SK-MEL-5 (cell line): Measurements from ENCODE around the gene NAB1. TPM values are rescaled to one million over a fixed set of nuclear protein-coding genes. Genes with fewer than 3 reads are reported as not detected.
"Not testable (repeated sequence)": the region's sequence is repeated elsewhere in the genome, so short reads cannot be mapped to it uniquely, and the experiment has no call there.

Experiments
- DNase-seq: peaks from one replicate; pipeline ENCODE4 v3.0.0-alpha.2; 2016; ENCODE audit warnings: low read depth, low spot score
- in situ Hi-C: cut with HindIII; loops from 2 replicates; pipeline ENCODE4 v1.10.0; 2016; ENCODE audit warnings: low sequenced_read_pairs, high pct_unique_total_duplicates, low pct_unique_long_range_greater_than_20kb
- total RNA-seq: library from RNA; depleted of rRNA; stranded (reverse); fragments of >200 nt; shearing (Covaris generic); gene quantifications from 2 replicates; pipeline ENCODE4 v1.2.3, GENCODE V29; 2014

NAB1 gene
- total RNA-seq, 1 experiment from 2014 or later: 41.5 TPM

DNA sequence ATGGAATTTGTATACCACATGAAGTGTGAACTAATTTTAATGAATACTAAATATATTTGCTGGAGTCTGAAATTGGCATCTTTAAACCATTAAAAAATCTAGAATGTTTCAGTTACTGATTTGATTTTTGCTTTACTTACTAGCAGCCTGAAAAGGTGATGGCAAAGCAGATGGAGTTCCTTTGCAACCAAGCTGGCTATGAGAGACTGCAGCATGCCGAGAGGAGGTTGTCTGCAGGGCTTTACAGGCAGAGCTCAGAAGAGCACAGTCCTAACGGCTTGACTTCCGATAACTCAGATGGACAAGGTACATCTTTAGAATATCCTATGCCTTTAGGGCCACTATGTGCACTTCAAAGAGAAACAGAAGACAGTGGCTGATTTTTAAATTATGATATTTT, 36.5 kb downstream of the NAB1 start:
- in situ Hi-C loops: no loop called here
- DNase-seq: no peak

DNA sequence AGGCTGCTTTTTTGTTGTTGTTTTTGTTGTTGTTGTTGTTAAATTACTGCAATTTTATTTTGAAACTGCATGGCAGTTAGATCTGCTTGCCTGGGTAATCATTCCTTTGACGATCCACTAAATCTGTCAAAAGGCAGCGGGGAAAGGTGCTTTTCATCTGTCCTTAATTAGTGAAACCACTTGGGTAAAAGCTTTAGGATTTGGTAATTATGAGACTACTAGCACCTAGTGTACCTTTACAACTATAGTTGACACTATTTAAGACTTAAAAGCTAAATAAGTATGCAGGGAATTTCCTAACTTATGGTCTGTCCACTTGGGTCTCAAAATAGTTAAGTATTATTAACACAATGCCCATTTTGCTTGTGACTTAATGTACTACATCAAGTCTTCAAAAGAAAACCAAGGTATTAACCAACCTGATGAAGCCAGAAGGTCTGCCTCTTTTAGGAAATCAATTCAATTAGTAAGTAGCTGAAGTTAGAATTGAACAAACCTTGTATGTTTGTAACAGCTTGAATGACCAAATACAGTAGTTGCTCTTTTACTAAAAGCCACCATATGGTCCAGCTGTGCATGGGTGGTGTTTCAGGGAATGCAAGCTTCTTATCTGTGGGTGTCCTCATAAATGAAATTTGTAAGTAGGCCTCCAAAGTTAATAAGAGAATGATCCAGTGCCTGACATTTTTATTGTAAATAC, 44.8 kb downstream of the NAB1 start:
- in situ Hi-C loops: no loop called here
- no peak for DNase-seq

DNA sequence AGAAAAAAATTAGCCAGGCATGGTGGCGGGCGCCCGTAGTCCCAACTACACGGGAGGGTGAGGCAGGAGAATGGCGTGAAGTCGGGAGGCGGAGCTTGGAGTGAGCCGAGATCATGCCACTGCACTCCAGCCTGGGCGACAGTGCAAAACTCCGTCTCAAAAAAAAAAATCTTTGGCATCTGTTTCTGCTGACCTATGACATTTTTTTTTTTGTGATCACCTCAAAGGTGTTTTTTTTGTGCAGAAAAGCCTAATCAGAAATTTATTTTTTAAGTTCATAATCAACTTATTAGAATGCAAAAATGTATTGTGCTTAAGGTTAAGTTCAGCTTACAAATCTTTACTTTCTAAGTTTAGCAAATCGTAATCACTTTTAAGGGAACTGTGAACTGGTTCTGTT, 45.6 kb downstream of the NAB1 start:
- DNase-seq: no peak
- in situ Hi-C loops: no loop called here

DNA sequence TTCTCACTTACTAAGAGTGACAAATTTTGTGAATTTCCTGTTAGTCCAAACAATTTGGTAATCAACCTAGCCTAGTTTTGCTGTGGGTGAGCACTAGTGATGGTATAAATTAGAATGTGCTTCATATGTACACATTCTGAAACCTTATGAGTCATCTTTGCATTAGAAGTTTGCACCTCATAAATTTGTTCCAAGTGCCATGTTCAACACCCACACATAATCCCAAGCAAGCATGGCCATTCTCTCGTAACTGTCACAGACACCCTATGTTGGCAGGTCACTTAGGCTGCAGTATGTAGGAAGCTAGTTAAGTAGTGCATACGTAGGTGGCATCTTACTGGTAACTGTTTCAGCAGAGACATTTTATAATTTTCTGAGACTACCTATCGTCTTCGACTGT, 46.9 kb downstream of the NAB1 start:
- DNase-seq: no peak
- in situ Hi-C loops: no loop called here

DNA sequence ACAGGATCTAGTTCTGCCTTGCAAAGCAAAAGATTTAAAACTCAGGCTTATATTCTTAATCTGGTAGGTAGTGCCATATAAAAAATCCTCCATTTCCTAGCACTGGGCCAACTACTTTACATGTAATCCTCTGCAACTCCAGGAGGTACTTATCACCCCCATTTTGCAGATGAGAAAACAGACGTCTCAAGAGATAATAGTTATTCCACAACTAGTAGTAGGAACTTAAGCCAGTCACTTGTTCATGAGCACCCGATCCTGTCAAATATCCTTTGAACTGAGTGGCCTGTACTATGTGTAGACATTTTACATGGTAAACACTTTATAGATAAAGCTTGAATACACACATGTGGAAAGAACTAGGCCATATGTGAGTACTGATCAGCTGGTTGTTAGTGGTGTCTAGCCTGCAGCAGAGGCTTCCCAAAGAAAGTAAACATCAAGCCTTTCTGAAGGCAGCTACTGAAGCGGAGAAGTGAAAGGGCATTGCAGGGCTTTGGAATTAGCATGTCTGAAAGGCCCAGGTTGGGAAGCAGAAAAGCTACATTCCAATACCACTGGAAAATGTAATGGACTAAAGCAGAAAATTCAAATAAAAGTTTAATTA, 48.0 kb downstream of the NAB1 start:
- no peak for DNase-seq
- in situ Hi-C loops: no loop called here

DNA sequence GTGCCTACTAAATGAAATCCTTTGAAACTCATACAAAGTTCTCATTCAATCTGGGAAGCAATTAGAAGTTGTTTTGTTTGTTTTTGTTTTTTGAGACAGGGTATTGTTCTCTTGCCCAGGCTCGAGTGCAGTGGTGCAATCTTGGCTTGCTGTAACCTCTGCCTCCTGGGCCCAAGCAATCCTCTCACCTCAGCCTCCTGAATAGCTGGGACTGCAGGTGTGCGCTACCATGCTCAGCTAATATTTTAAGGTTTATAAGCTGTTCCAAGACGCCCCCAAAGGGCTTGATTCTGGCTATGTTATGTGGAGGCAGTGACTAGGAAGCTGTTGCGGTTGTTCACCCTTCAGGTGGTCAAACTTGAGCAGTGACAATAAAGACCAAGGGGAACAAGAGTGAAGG, 48.5 kb downstream of the NAB1 start:
- DNase-seq: no peak
- in situ Hi-C loops: no loop called here

DNA sequence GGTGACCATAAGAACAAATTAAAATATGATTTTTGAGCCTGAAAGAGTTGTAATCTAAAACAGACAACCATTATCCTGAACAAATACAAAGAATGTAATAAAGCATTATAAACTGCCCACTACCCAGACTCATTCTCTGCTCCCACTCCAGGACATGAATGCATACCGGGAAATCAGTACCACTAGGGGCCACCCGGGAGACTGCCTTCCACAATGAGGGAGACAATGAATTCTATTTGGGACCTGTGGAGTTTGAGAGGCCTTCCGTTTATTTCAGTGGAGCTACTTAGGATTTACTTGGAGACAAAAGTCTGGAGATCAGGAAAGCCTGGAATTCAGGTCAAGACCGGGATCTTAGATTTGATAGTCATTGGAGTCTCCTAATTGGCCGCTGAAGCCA, 50.0 kb downstream of the NAB1 start:
- peak; percentile 62 for DNase-seq

DNA sequence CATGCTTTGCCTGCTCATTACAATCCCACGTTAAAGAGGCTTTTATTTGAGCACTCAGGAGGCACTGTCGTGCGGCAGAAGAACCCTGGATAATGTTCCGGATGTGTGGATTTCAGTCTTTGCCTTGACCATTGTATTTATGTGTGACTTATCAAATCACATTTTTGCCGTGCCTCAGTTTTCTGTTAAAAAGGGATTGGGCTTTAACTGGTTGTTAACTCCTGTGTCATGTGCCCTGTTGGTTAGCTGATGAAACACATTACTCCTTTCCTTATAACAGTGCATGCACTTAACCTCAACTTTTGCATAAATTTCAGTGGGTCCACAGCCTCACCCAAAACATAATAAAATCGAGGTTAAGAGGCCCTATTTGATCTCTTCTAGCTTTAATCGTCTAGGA, 52.7 kb downstream of the NAB1 start:
- in situ Hi-C loops: no loop called here
- peak; percentile 67 for DNase-seq

More for the DNA sequence above, 50.0 kb downstream of the NAB1 start:
- in situ Hi-C loops: no loop called here

DNA sequence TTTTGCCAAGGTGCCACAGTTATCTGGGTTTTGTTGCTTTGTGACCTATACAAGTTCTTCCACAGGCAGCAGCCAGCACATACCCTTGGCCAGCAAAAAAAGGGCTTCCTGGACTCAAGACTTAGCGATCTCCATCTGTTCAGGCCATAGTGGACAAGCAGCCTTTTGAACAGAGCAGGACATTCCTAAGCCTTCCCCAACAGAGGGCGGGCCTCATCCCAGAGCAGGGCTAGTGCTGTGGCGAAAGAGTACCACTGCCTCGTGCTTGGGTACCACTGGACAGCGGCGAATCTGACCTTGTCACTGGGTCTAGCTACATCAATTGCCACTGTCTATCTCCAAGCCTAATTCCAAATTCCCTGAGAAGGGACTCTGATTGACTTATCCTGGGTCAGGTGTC, 56.4 kb downstream of the NAB1 start:
- in situ Hi-C loops: no loop called here
- DNase-seq: no peak

DNA sequence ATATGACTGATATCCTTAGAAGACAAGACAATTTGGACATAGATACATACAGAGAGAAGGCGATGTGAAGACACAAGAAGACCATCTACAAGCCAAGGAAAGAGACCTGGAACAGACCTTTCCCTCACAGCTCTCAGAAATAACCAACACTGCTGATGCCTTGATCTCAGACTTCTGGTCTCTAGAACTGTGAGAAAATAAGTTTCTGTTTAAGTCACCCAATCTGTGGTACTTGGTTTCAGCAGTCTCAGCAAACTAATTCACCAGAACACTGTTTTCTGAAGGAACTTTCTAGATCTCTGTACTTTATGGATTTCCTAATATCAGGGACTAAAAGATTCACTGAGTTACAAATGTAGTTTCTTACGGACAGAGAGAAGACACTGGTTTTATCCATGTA, 58.8 kb downstream of the NAB1 start:
- in situ Hi-C loops: no loop called here

DNA sequence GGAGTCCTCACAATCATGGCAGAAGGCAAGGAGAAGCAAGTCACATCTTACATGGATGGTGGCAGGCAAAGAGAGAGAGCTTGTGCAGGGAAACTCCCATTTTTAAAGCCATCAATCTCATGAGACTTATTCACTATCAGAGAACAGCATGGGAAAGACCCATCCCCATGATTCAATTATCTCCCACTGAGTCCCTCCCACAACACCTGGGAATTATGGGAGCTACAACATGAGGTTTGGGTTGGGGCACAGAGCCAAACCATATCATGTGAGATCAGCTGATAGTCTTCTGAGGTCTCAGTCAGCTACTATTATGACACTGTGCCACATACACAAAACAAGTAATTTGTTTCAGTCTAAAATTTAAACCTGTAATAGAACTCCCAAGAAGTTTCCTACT, 59.8 kb downstream of the NAB1 start:
- DNase-seq: peak; percentile 31
- in situ Hi-C loops: not testable (repeated sequence)

More for the DNA sequence above, 58.8 kb downstream of the NAB1 start:
- DNase-seq: no peak

DNA sequence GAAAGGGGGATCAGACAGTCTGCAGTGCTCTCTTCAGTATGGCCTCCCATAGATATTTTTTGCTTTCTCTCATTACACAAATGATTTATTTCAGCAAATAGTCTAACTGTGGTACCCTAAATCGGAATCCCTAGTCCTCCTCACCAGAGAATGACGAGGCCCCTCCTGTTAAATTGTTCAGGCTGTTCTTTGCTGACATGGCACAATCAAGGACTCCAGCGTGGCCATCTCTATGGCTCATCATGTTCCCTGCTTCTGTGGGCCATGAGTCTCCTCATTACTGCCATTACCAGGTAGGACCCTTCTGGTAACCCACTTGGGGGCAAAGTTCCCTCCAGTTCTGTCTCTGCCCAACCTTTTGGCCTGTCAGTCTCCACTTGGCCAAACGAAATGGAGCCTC, 62.2 kb downstream of the NAB1 start:
- in situ Hi-C loops: no loop called here
- DNase-seq: no peak

DNA sequence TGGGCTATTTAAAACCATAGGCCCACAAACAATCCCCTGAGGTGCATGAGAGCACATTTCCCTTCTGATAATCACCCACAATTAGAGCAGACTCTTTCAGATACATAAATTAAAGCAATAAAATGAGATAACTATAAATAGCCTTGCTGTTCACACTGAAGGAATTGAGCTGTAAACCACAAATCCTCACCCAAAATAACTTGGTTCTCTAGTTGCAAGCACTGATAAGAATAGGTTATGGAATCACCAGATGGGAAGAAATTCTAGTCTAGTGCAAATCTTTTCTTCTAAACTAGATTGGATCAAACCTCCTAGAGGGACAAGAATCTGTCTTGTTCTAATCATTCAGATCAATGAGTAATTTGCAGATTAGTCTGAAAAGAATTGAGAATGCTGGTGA, 64.6 kb downstream of the NAB1 start:
- no peak for DNase-seq

DNA sequence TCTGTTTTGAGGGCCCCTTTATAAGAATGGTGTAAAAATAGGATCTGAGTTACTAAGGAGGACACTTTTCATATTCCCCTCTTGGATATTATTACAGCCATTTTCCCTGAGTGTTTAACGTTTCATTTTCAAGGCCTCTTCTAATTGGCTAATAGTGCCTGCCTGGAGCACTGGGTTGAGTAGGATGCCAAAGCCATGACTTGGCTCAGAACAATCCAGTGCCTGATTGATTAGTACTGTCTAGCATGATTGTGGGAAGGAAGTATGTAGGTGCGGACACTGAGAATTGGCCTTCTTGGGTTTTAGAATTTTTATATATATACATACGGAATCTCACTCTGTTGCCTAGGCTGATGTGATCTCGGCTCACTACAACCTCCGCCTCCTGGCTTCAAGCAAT, 66.1 kb downstream of the NAB1 start:
- in situ Hi-C loops: no loop called here
- DNase-seq: no peak

More for the DNA sequence above, 64.6 kb downstream of the NAB1 start:
- in situ Hi-C loops: no loop called here

DNA sequence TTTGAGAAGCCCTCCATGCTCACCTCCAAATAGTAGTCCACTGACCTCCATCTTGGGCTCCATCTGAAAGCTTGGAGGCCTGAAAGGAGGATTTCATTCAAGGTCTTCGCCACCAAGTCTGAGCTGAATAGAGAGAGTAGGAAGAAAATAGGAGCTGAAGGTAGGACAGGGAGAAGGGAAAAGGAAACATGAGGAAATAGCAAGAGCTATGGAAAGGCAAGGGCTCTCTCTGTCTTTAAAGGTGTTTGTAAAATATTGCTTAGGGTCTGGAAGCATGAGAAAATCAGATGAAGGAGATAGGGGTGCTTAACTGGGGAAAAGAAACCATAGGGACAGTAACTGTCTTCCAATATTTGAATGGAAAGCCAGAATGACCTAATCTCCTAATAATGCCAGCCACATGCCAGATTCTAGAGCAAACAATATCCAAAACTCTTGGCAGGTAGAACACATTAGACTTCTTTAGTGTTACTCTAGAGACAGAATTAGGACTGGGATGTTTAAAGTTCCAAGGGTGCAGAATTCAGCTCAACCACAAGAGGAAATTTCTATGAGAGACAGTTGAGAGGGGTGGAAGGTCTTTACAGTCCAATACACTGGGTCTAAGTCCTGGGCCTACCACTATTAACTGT, 67.4 kb downstream of the NAB1 start:
- in situ Hi-C loops: no loop called here
- DNase-seq: no peak

DNA sequence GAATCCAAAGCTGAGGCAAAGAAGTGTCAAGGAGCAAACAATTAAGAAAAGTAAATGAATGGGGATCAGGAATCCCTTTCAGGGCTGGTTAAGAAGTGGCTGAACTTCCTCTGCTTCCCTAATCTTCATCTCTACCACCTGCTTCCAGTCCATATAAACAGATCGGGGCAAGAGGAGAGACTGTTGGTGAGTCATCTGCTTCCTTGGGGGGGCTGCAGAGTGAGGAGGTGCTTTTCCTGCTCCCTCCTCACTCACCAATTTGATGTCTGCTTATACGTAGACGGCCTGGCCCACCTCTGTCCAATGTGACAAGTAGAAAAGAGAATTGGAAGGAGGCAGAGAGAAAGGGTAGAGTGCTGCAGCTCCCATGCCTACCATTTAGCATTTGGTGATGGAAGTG, 68.4 kb downstream of the NAB1 start:
- in situ Hi-C loops: no loop called here
- DNase-seq: no peak

DNA sequence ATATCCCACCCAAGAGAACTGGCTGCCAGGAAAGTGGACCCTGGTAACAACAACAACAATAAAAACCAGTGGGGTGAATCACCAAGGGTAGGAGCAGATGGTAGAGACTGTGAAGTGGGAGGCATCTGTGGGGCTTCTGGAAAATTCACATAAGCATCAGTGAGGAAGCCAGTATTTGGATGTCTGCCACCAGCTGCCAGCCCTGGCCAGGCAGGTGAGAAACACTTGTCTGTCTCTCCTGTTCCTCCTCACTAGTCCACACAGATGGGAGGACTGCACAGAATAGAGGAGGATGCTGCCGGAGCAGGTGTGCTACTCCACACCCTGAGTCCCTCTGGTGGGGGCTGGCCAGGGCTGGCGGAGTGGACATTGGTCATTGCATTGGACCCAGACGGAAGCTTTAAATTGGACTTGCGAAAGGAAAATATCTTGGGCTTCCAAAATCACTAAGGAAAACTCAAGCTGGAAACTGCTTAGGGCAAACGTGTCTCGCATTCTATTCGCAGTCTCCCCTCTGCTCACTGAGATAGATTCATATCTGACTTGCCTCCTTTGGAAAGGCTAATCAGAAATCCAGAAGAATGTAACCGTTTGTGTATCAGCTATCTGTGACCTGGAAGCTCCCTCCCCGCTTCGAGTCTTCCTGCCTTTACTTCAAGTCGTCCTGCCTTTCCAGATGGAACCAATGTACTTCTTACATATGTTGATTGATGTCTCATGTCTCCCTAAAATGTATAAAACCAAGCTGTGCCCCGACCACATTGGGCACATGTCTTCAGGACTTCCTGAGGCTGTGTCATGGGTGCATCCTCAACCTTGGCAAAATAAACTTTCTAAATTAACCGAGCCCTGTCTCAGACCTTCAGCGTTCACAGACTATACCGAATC, 69.1 kb downstream of the NAB1 start:
- no peak for DNase-seq
- in situ Hi-C loops: no loop called here
